Right ventricle myocardium superior (tissue), 1 donor: ENCODE results near the gene HMGN1. TPM values are rescaled to one million over a fixed set of nuclear protein-coding genes. Genes with fewer than 3 reads are reported as not detected.
"Not testable (repeated sequence)": the region's sequence is repeated elsewhere in the genome, so short reads cannot be mapped to it uniquely, and the experiment has no call there.

Source experiments
- ATAC-seq: fragments of 200-7000 bp; cut with Tn5 transposase; one replicate; pipeline ENCODE4 v1.9.1; 2020; ENCODE audit warnings: mild to moderate bottlenecking; ENCODE audit not compliant: poor library complexity
- DNase-seq: peaks from one replicate; pipeline ENCODE4 v3.0.0-alpha.2; 2020
- intact Hi-C: fragments of 100-400 bp; cut with DNase I; formaldehyde crosslinking; loops from one replicate; pipeline ENCODE4 v1.11.2; 2022
- total RNA-seq: library from RNA; stranded (reverse); fragmentation: NEBNext Ultra II Directional; extraction: Animal tissue kit (Norgen Biotek cat#: 25700); gene quantifications from one replicate; pipeline ENCODE4 v1.2.1, GENCODE V29; 2021
- donor health status: DM: no; HTN: yes; CAD: no; lungs with severe emphysema.

HMGN1 gene
- total RNA-seq, 1 donor from 2014 or later: 54.5 TPM

- ATAC-seq (no peak), DNase-seq (no peak)
- intact Hi-C loops: no loop called here
Observed at GRCh38 chr21:39375446-39375845, 26.6 kb upstream of the HMGN1 start.

GRCh38 chr21:39374046-39374445 lies 25.2 kb upstream of the HMGN1 start:
- intact Hi-C loops: no loop called here
- ATAC-seq: no peak
- no peak for DNase-seq

- no peak for DNase-seq
- ATAC-seq: no peak
- intact Hi-C loops: no loop called here
Observed at GRCh38 chr21:39373634-39374033, 24.7 kb upstream of the HMGN1 start.

DNA sequence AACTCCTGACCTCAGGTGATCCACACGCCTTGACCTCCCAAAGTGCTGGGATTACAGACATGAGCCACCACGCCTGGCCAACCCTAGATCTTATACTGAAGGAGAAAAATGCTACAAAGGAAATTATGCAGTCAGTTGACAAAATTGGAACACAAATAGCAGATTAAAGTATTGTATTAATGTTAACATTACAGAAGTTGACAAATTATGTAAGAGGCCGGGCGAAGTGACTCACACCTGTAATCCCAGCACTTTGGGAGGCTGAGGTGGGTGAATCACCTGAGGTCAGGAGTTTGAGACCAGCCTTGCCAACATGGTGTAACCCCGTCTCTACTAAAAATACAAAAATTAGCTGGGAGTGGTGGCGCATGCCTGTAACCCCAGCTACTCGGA lies 21.0 kb upstream of the HMGN1 start:
- intact Hi-C loops, ATAC-seq, DNase-seq: not testable (repeated sequence)

- ATAC-seq: no peak
- no peak for DNase-seq
- intact Hi-C loops: no loop called here
Observed at GRCh38 chr21:39367783-39368182, 18.9 kb upstream of the HMGN1 start.

DNA sequence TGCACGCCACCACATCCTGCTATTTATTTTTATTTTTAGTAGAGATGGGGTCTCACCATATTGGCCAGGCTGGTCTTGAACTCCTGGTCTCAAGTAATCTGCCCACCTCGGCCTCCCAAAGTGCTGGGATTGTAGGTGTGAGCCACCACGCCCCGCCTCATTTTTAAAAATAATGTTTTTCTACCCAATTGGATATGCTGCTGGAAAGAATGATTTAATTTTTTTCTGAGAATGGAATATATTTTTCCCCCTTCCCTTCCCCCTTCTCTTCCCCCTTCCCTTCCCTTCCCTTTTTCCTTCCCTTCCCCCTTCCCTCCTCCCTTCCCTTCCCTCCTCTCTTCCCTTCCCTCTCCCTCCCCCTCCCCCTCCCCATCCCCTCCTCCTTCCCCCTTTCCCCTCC lies 17.7 kb upstream of the HMGN1 start:
- no peak for ATAC-seq
- intact Hi-C loops: no loop called here
- DNase-seq: no peak

DNA sequence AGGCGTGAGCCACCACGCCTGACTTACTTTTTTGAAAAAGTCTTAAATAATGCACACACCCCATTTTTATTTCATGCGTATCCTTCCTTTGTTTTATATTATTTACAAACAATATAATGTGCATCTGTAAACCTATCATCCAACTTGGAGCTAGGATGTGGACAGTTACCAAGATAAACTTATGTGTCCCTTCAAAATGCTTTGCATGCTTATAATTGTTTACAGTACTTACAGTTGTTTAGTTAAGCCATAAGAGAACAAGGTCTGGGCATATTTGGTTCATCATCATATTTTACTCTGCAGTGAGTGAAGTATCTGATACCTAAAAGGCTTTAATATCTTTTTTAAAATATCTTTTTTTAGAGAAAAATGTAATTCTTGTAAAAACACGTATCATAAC lies 16.1 kb upstream of the HMGN1 start:
- DNase-seq: no peak
- ATAC-seq: no peak
- intact Hi-C loops: no loop called here

GRCh38 chr21:39363607-39364555 lies 15.0 kb upstream of the HMGN1 start:
- ATAC-seq (no peak), DNase-seq (no peak)
- intact Hi-C loops: no loop called here

- ATAC-seq (no peak), DNase-seq (no peak)
- intact Hi-C loops: no loop called here
Observed at GRCh38 chr21:39362733-39363132, 13.8 kb upstream of the HMGN1 start.

- no peak for ATAC-seq
- intact Hi-C loops: no loop called here
Observed at GRCh38 chr21:39359382-39359781, 10.5 kb upstream of the HMGN1 start.

DNA sequence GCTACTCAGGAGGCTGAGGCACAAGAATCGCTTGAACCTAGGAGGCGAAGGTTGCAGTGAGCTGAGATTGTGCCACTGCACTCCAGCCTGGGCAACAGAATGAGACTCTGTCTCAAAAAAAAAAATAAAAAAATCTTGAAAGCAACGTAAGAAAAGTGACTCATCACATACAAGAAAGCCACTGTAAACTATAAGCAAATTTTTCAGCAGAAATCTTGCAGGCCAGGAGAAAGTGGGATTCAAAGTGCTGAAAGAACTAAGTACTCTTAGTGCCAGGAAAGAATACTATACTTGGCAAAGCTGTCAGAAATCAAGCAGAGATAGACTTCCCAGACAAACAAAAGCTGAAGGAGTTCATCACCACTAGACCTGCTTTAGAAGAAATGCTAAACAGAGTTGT lies 4.4 kb upstream of the HMGN1 start:
- intact Hi-C loops: no loop called here
- ATAC-seq: no peak
- DNase-seq: no peak

More at GRCh38 chr21:39359382-39359781, 10.5 kb upstream of the HMGN1 start:
- no peak for DNase-seq

- ATAC-seq: no peak
- DNase-seq: no peak
- intact Hi-C loops: no loop called here
Observed at GRCh38 chr21:39350094-39351005, 1.5 kb upstream of the HMGN1 start.

GRCh38 chr21:39349211-39350093 lies 564 bp upstream of the HMGN1 start:
- ATAC-seq (peak; percentile 97), DNase-seq (peak; percentile 98)
- intact Hi-C loops: loop anchor here (2.0 to 5.0 kb wide), 2 partner anchors 31 to 37 kb away; partner anchors contain the start of gene BRWD1

DNA sequence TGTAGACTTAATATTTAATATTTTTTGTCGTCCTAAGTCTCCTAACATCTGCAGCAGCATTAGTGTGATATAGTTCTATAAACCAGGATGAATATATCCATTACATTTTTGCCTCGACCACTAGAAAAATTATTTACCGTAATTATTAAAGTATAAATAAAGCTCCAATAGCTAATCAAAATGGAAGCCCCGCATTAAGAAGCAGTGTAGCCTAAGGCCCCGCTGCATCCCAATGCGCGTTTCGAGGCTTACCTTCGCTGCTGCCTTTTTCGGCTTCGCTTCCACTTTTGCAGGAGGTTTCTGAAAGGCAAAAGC lies 891 bp downstream of the HMGN1 start:
- intact Hi-C loops: loop anchor here (2.0 to 5.0 kb wide), 2 partner anchors 33 to 36 kb away; partner anchors contain the start of gene BRWD1
- no peak for DNase-seq
- peak; percentile 1 for ATAC-seq

DNA sequence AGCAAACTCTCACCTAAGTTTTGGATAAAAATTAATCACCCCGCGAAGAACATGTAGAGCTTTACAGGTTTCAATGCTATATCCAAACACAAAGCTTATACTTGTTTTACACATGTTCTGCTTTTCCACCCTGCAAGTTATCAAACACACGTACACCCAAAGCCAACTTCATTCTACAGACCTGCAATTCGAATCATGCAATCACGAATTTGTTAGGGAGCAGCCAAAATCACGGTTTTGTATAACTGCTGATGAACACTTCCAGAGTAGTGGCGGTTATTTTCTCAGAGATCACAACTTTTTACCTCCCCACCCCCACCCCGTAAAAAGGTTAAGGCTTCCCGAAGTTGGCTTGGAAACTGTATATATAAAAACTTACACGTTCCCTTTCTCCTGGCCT lies 1.4 kb downstream of the HMGN1 start:
- DNase-seq (no peak), ATAC-seq (no peak)
- intact Hi-C loops: loop anchor here (5.0 kb wide), 1 partner anchor 35 kb away; the partner anchor contains the start of gene BRWD1

GRCh38 chr21:39346671-39347331 lies 2.1 kb downstream of the HMGN1 start:
- intact Hi-C loops: loop anchor here (5.0 kb wide), 1 partner anchor 34 kb away; the partner anchor contains the start of gene BRWD1
- no peak for DNase-seq
- ATAC-seq: no peak

DNA sequence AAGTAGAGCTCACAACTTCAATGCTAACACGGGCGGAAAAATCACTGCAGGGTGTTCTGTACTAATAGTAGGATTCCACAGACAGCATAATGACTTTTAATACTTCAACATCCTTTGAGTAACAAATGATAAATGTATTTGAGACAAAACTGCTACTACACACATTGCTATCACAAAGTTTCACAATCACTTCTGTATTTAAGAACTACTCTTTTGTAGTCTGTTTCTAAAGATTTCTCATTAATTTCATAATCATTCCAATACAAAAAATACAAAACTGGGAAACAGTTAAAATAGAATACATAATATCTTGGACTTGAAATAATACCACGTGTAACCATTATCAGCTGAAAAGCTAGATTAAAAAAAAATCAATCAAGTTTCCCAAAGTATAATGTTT lies 2.7 kb downstream of the HMGN1 start:
- intact Hi-C loops: loop anchor here (5.0 kb wide), 1 partner anchor 34 kb away; the partner anchor contains the start of gene BRWD1
- no peak for DNase-seq
- no peak for ATAC-seq

DNA sequence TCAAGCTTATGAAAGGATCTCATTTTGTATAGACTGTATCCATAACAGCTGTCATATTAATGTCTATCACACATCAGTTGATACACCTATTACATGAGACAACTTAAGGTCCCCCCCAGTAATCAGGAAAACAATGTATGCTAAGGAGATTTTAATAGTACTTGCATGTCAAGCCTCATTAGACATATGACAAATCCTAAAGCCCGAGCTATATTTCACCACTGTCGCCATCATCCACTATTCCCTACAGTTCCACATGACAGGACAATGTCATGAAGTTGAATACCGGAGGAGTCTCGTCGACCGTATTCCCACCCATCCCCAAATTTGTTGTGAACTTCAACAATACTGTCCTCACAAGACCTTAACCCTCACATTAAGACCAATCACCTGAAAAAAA lies 3.4 kb downstream of the HMGN1 start:
- ATAC-seq (no peak), DNase-seq (no peak)
- intact Hi-C loops: loop anchor here (5.0 kb wide), 1 partner anchor 33 kb away; the partner anchor contains the start of gene BRWD1
